Astrocyte (in vitro differentiated cells and primary cell): ENCODE measurements around the gene PDE6H. TPM values are rescaled to one million over a fixed set of nuclear protein-coding genes. Genes with fewer than 3 reads are reported as not detected.

ENCODE experiments used
- DNase-seq: peaks from one replicate; pipeline ENCODE4 v3.0.0-alpha.2; 2010; ENCODE audit warnings: low read depth
- FAIRE-seq: peaks from 2 replicates; lab custom pipeline; 2011; peaks lifted over from hg19 to GRCh38; lab: Jason Lieb, UNC
- H2AFZ ChIP-seq: 2 replicates; pipeline ENCODE4 v1.6.0; 2012; ENCODE audit warnings: low read depth, low read length, inconsistent platforms
- H3K27ac ChIP-seq: 2 replicates; pipeline ENCODE4 v1.5.1; 2011; ENCODE audit warnings: low read depth, low read length, inconsistent platforms
- H3K27me3 ChIP-seq: 2 replicates; pipeline ENCODE4 v1.6.0; 2011; ENCODE audit warnings: low read length, inconsistent platforms; ENCODE audit not compliant: insufficient read depth
- H3K36me3 ChIP-seq: 2 replicates; pipeline ENCODE4 v1.5.1; 2011; ENCODE audit warnings: low read length, inconsistent platforms; ENCODE audit not compliant: insufficient read depth
- H3K4me1 ChIP-seq: 2 replicates; pipeline ENCODE4 v1.5.1; 2011; ENCODE audit warnings: low read length, inconsistent platforms; ENCODE audit not compliant: insufficient read depth
- H3K4me2 ChIP-seq: 2 replicates; pipeline ENCODE4 v1.6.0; 2012; ENCODE audit warnings: low read length, inconsistent platforms
- H3K4me3 ChIP-seq: 2 replicates; pipeline ENCODE4 v1.5.1; 2011; ENCODE audit warnings: low read depth, mild to moderate bottlenecking, low read length, inconsistent platforms; ENCODE audit not compliant: insufficient read depth
- H3K79me2 ChIP-seq: 2 replicates; pipeline ENCODE4 v1.6.0; 2012; ENCODE audit warnings: mild to moderate bottlenecking, low read length, inconsistent platforms; ENCODE audit not compliant: insufficient read depth
- H3K9ac ChIP-seq: 2 replicates; pipeline ENCODE4 v1.6.0; 2012; ENCODE audit warnings: mild to moderate bottlenecking, low read length, inconsistent platforms
- H3K9me3 ChIP-seq: 2 replicates; pipeline ENCODE4 v1.5.1; 2012; ENCODE audit warnings: low read depth, mild to moderate bottlenecking, low read length, inconsistent platforms; ENCODE audit not compliant: insufficient read depth
- H4K20me1 ChIP-seq: 2 replicates; pipeline ENCODE4 v1.6.0; 2012; ENCODE audit warnings: low read length, inconsistent platforms; ENCODE audit not compliant: insufficient read depth
- H3K27ac Mint-ChIP-seq: one replicate; pipeline ENCODE4 v1.8.0; 2021; ENCODE audit warnings: mild to moderate bottlenecking, mixed read lengths; ENCODE audit not compliant: unreplicated experiment
- H3K27me3 Mint-ChIP-seq: one replicate; pipeline ENCODE4 v1.8.0; 2021; ENCODE audit warnings: low read depth, mixed read lengths; ENCODE audit not compliant: unreplicated experiment
- H3K36me3 Mint-ChIP-seq: one replicate; pipeline ENCODE4 v1.8.0; 2021; ENCODE audit warnings: low read depth, mixed read lengths; ENCODE audit not compliant: unreplicated experiment
- H3K4me1 Mint-ChIP-seq: one replicate; pipeline ENCODE4 v1.8.0; 2021; ENCODE audit warnings: low read depth, mixed read lengths; ENCODE audit not compliant: unreplicated experiment
- H3K4me3 Mint-ChIP-seq: one replicate; pipeline ENCODE4 v1.8.0; 2021; ENCODE audit warnings: mild to moderate bottlenecking, moderate library complexity, mixed read lengths; ENCODE audit not compliant: unreplicated experiment
- H3K9me3 Mint-ChIP-seq: one replicate; pipeline ENCODE4 v1.8.0; 2021; ENCODE audit warnings: mild to moderate bottlenecking, mixed read lengths; ENCODE audit not compliant: unreplicated experiment
- CTCF ChIP-seq: IDR thresholded peaks from 2 replicates; pipeline ENCODE4 v1.5.1; 2011; ENCODE audit warnings: low read depth, mild to moderate bottlenecking, inconsistent platforms, low read length, moderate library complexity; ENCODE audit not compliant: insufficient read depth
- EZH2 ChIP-seq: IDR thresholded peaks from 2 replicates; pipeline ENCODE4 v1.6.1; 2012; ENCODE audit warnings: mild to moderate bottlenecking, low read length, inconsistent platforms; ENCODE audit not compliant: insufficient read depth
- total RNA-seq: library from RNA; stranded (reverse); gene quantifications from 2 replicates; pipeline ENCODE4 v1.2.1, GENCODE V29; 2021

The PDE6H gene
- total RNA-seq, 1 donor from 2014 or later, result not detected

GRCh38 chr12:14942196-14942931 lies 30.5 kb upstream of the PDE6H start:
- Histone ChIP-seq H3K4me3 (no peak overlapping the region), H4K20me1 (no peaks in the 10 kb centered on the region), H2AFZ (no peak overlapping the region), H3K9ac (no peak overlapping the region), H3K36me3 (no peaks in the 10 kb centered on the region), H3K27me3 (no peaks in the 10 kb centered on the region), H3K4me1 (no peaks in the 10 kb centered on the region), H3K27ac (no peak overlapping the region), H3K4me2 (no peak overlapping the region), H3K79me2 (no peaks in the 10 kb centered on the region), H3K9me3 (no peaks in the 10 kb centered on the region)
- Mint-ChIP-seq H3K27ac (no peak overlapping the region), H3K27me3 (no peaks in the 10 kb centered on the region), H3K4me1 (peaks cover under 1% of the 10 kb centered on the region), H3K36me3 (peaks cover 15% of the 10 kb centered on the region), H3K9me3 (peaks cover 3% of the 10 kb centered on the region), H3K4me3 (no peak overlapping the region)
- FAIRE-seq (no peak), DNase-seq (no peak)
- TF ChIP-seq EZH2 (no peak), CTCF (no peak)

- Histone ChIP-seq H3K27me3 (no peaks in the 10 kb centered on the region), H4K20me1 (no peaks in the 10 kb centered on the region), H3K9me3 (no peaks in the 10 kb centered on the region), H3K9ac (no peak overlapping the region), H3K4me1 (peaks cover 18% of the 10 kb centered on the region), H3K36me3 (no peaks in the 10 kb centered on the region), H3K4me2 (no peak overlapping the region), H3K27ac (no peak overlapping the region), H2AFZ (no peak overlapping the region), H3K4me3 (no peak overlapping the region), H3K79me2 (no peaks in the 10 kb centered on the region)
- DNase-seq (no peak), FAIRE-seq (no peak)
- Mint-ChIP-seq H3K27me3 (no peaks in the 10 kb centered on the region), H3K4me3 (no peak overlapping the region), H3K27ac (no peak overlapping the region), H3K9me3 (peaks cover 3% of the 10 kb centered on the region), H3K4me1 (peaks cover 32% of the 10 kb centered on the region), H3K36me3 (peaks cover 13% of the 10 kb centered on the region)
- TF ChIP-seq CTCF, result no peak
- no peak for TF ChIP-seq EZH2
Measured at GRCh38 chr12:14946162-14946561, 26.7 kb upstream of the PDE6H start.

GRCh38 chr12:14946861-14947260 lies 26.0 kb upstream of the PDE6H start:
- H3K36me3 ChIP-seq, result no peaks in the 10 kb centered on the region
- Mint-ChIP-seq H3K4me3 (no peak overlapping the region), H3K9me3 (peaks cover 3% of the 10 kb centered on the region)

More at GRCh38 chr12:14946861-14947260, 26.0 kb upstream of the PDE6H start:
- Histone ChIP-seq H3K4me2 (no peak overlapping the region), H4K20me1 (no peaks in the 10 kb centered on the region), H3K27me3 (no peaks in the 10 kb centered on the region), H3K27ac (no peak overlapping the region), H3K4me1 (peaks cover 23% of the 10 kb centered on the region), H3K9ac (no peak overlapping the region), H3K4me3 (no peak overlapping the region), H2AFZ (no peak overlapping the region), H3K9me3 (no peaks in the 10 kb centered on the region), H3K79me2 (no peaks in the 10 kb centered on the region)
- DNase-seq (no peak), FAIRE-seq (no peak)
- TF ChIP-seq CTCF, result no peak
- no peak for TF ChIP-seq EZH2
- H3K27me3 Mint-ChIP-seq, result no peaks in the 10 kb centered on the region
- H3K27ac Mint-ChIP-seq, result no peak overlapping the region
- peaks cover 39% of the 10 kb centered on the region for H3K4me1 Mint-ChIP-seq
- H3K36me3 Mint-ChIP-seq, result peaks cover 13% of the 10 kb centered on the region
